NOMO-1 treated with dmso at 0.1 percent for 144 hours (cell line): ENCODE results near the gene LPAR2.
"Not testable (repeated sequence)": the region's sequence is repeated elsewhere in the genome, so short reads cannot be mapped to it uniquely, and the experiment has no call there.

Experiments
- DNase-seq: peaks from one replicate; lab custom pipeline; 2025; ENCODE audit not compliant: unreplicated experiment; lab: John Stamatoyannopoulos, UW

The LPAR2 gene

DNA sequence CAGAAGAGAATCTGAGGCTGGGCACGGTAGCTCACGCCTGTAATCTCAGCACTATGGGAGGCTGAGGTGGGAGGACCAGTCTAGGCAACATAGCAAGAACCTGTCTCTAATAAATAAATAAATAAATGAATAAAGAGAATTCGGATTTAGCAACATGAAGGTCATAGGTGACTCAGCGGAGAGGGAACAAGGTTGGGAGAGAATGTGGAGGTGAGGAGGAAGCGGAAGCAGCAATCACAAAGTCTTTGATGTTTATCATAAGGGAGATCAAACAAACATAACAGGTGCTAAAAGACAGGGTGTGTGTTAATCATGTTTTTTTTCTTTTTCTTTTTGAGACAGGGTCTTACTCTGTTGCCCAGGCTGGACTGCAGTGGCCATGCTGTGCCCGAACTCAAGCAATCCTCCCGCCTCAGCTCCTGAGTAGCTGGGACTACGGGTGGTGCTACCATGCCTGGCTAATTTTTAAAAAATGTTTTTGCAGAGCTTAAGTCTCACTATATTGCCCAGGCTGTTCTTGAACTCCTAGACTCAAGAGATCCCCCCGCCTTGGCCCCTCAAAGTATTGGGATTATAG is 25.8 kb downstream of the LPAR2 start:
- no peak for DNase-seq

DNA sequence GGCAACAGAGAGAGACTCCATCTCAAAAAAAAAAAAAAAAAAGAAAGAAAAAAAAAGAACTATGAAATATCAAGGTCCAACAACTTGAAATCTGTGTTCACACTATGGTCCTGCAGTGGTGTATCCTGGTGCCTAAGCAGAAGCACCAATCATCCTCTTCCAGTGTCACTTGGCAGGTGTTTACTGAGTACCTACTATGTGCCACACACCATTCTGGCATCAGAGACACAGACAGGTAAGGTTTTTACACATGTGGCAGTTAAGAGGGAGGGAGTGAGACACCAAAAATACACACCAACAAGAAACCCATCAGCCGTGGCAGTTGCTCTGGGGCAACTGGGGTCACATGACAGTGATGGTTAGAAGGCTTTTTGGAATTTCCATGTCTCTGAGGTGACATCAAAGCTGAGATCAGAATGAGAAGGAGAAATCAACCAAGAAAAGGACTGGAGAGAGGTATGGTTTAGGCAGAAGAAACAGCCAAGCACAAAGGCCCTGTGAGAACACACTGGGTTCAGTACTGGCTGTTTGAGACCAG is 27.2 kb downstream of the LPAR2 start:
- no peak for DNase-seq

DNA sequence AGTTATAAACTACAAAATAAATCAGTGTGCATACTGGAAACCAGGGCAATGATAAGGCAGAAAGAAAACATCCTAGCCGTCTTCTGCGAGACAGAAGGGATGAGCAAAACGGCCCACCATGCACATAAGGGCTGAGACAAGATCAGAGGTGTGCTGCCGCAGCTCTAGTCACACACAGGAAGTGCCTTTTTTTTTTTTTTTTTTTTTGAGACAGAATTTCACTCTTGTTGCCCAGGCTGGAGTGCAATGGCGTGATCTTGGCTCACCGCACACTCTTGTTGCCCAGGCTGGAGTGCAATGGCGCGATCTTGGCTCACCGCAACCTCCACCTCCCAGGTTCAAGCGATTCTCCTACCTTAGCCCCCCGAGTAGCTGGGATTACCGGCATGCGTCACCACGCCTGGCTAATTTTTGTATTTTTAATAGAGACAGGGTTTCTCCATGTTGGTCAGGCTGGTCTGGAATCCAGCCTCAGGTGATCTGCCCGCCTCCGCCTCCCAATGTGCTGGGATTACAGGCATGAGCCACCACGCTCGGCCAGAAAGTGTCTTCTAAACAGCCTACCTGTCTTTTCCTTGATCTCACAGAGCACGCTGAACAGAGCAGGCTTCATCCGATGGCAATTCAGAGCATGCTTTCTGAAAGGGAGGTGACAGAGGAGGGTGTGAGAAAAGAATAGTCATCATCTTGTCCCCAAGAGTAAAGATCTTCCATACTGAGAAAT is 29.1 kb downstream of the LPAR2 start:
- DNase-seq, result not testable (repeated sequence)

GRCh38 chr19:19597809-19598306 is 30.2 kb downstream of the LPAR2 start:
- no peak for DNase-seq

DNA sequence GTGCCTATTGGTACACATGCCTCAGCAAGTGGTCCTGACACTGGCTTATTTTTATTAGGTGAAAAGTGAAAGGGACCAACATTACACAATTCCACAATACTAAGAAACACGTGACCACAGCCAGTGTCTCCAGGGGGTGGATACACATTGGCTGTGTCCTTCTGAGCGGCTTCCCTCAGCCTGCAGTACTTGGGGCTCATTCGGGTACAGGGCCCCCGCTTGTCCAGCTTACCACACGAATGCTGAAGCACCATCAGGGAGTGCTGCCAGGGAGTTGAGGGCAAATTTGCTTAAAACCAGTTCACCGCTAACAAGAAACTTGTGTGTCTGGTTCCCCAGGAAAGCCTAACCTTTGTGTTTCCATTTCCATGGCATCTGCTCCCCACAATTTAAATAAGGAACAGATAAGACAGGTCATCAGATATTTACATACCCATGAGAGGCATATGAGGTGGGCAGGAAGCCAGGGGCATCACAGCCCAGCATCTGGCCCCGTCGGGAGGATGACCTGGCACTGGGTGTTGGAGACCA is 32.8 kb downstream of the LPAR2 start:
- no peak for DNase-seq

GRCh38 chr19:19594381-19594780 is 33.6 kb downstream of the LPAR2 start:
- no peak for DNase-seq

DNA sequence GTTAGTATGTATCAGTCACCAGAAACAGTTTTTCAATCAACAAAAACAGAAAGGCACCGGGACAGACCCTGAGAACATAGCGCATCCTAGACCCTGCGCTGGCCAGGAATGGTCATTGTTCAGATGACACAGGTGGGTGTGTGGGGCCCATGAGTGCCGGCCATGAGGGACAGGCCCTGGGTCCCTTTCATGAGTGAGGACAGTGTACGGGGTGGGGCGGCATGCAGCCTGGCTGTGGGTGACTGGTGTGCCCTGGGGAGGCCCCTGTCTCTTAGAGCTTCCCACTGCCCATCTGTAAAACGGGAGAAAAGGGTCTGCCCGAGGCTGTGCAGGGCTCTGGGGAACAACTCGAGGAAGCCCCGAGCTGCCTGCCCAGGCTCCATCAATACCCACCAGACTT is 35.3 kb downstream of the LPAR2 start:
- DNase-seq, result no peak

- DNase-seq, result no peak
These were observed 36.7 kb downstream of the LPAR2 start for GRCh38 chr19:19591133-19591825.

- DNase-seq, result no peak
These were observed 39.5 kb downstream of the LPAR2 start for GRCh38 chr19:19588546-19588945.

GRCh38 chr19:19587771-19588170 is 40.2 kb downstream of the LPAR2 start:
- no peak for DNase-seq

DNA sequence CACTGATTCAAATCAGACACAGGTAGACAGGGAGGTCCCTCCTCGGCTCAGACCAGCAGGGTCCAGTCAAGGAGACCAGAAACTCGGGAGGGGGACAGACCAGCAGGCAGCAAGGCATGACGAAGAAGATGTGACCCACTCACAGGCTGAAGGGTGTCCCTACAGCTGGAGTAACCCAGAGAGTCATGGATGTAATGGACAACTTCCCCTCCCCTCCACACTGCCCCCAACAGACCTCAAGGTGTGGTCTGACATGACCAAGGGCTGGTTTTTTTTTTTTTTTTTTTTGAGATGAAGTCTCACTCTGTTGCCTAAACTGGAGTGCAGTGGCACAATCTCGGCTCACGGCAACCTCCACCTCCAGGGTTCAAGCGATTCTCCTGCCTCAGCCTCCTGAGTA is 43.7 kb downstream of the LPAR2 start:
- no peak for DNase-seq

DNA sequence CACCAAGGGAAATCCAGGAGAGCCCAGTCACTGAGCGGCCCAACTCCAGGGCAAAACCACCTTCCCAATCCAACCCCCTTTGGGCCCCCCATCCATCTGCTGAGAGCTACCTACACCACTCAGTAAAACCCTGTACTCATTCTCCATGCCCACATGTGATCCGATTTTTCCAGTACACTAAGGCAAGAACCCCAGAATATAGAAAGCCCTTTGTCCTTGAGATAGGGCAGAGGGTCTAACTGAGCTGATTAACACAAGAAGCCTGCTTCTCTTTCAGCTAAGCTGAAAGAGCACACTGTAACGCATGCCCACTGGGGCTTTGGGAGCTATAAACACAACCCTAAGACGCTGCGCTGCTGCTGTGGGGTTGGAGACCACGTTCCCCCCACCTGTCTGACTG is 45.5 kb downstream of the LPAR2 start:
- DNase-seq, result no peak

- no peak for DNase-seq
These were observed 46.6 kb downstream of the LPAR2 start for GRCh38 chr19:19581391-19581790.

DNA sequence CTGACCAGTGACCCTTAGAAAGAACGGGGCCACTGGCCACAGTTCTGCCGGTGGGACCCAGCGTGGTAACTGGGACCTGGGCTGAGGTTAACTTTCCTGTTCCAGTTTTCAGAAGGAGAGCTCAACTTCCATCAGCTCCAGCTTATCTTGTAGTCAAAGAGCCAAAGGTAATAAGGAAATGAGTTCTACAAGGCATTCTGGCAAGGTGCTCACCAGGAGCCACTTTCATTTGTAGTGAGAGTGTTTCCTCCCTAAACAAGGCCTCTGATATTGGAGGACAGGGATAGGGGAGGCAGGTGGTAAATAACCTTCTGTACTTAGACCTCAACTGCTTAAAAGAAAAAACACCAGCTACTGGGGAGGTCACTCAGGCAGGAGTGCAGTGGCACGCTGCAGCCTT is 47.6 kb downstream of the LPAR2 start:
- DNase-seq, result no peak

GRCh38 chr19:19579533-19580361 is 48.3 kb downstream of the LPAR2 start:
- DNase-seq, result no peak

DNA sequence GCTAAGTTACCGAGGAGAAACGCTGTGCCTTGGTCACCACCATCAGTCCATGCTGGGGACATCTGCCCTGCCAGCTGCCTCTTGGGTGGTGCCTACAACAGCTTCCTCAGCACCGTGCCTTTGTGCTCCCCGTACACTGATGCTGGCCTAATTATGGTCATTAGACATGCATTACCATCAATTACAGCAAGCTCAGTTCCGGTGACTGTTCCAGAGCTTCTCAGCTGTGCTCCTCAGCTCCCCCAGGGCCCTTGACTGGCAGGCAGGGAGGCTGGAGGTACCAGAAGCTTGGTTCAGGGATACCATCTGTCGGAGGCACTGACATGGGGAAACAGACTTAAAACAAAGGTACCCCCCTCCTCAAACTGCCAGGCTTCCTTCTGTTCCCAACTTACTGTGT is 49.8 kb downstream of the LPAR2 start:
- DNase-seq, result no peak

DNA sequence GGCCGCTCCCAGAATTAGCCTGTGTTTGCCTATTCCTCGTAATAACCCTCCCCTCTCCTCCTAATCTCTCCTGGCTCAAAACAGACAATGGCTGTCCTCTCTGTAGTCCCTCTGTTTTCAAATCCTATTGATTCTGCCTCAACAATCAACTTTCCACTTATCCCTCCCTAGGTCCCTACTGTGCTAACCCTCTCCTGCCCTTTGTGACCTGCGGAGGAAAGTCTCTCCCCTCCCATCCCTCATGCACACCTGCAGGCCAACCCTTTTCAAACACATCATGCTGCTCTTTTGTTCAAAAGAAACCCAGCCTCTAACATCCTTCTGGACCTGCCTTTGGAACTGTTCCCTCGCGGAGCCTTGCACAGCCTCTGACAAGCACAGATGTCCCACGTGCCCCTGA is 52.6 kb downstream of the LPAR2 start:
- DNase-seq, result no peak
